Caki2 (cell line): ENCODE results near the gene SDC4. TPM values are rescaled to one million over a fixed set of nuclear protein-coding genes. Genes with fewer than 3 reads are reported as not detected.

Experiments
- DNase-seq: peaks from one replicate; pipeline ENCODE4 v3.0.0-alpha.2; 2015; ENCODE audit warnings: low read depth
- in situ Hi-C: cut with HindIII; loops from 2 replicates; pipeline ENCODE4 v1.10.0; 2016; ENCODE audit warnings: low sequenced_read_pairs, low pct_unique_long_range_greater_than_20kb, mixed read lengths
- total RNA-seq: library from RNA; depleted of rRNA; stranded (reverse); fragments of >200 nt; shearing (Covaris generic); gene quantifications from 2 replicates; pipeline ENCODE4 v1.2.3, GENCODE V29; 2014; ENCODE audit warnings: low replicate concordance

Gene SDC4
- total RNA-seq, 1 experiment from 2014 or later: 111 TPM

DNA sequence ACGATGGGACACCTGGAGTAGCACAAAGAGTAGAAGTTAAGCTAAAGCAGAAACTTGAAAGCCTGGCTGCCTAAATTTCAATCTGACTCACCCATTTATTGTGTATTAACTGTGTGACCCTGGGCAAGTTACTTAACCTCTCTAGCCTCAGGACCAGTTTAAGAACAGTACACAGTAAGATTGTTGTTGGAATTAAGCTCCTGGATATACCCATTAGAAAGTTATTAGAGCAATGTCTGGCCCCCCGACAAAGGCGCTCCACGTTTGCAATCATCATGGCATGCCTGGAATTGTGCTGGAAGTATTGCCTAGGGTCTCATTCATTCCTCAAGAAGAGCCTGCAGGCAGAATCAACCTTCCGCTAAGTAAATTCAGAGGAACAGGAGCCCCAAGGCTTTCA lies 1.4 kb downstream of the SDC4 start:
- in situ Hi-C loops: no loop called here
- DNase-seq: no peak

DNA sequence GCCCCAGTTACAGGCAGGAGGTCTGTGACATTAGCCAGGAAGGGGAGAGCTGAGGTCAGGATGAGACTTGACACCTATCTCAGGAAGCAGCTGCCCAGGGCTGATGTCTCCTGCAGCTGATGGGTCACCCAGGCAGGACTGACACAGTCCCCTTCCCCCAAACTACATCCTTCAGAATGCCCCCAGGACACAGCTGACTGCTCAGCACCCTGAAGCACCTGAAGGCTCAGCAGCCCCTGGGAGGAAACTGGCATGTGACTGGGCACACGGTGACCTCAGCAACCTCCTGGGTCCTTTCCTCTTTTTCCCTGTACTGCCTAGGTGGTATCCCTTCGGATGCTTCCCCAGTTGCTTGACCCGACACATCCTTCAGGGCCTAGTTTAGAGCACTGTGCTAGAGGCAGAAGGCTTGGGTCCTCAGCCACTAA lies 1.9 kb downstream of the SDC4 start:
- in situ Hi-C loops: no loop called here
- no peak for DNase-seq

DNA sequence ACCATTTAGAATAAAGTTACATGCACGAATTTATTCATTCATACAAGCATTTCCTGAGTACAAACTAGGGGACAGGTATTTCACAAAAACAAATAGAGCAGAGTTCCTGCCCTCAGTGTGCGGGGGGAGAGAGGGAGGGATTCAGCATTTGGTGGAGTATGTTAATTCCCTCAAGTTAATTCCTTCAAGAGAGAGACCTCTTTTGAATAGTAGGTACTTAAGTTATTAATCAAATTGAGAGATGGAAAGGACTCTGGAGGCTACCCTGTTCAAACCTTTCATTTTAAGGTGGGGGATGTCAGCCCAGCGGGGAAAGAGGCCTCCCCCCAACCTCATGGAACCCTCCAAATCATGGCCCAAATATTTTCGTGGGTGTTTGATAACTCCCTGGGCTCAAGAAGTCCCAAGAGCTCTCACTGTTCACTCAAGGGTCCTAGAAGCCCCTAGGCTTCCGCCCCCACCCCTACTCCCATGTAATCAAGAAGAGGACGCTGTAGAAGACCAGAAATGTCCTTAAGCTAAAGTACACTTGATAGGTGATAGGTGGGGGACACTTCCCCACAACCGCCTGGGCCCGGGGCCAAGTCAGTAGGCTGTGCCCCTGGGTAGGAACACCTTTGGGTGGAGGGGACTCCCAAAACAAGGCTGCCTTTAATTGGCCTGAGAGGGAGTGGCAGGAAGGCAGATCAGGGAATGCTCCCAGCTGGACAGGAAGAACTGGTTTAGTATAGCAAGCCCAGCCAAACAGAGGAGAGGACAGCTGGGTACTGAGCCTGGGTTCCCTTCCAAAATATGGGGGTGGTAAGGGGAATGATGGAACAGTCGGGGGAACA lies 2.9 kb downstream of the SDC4 start:
- in situ Hi-C loops: no loop called here
- DNase-seq: no peak

DNA sequence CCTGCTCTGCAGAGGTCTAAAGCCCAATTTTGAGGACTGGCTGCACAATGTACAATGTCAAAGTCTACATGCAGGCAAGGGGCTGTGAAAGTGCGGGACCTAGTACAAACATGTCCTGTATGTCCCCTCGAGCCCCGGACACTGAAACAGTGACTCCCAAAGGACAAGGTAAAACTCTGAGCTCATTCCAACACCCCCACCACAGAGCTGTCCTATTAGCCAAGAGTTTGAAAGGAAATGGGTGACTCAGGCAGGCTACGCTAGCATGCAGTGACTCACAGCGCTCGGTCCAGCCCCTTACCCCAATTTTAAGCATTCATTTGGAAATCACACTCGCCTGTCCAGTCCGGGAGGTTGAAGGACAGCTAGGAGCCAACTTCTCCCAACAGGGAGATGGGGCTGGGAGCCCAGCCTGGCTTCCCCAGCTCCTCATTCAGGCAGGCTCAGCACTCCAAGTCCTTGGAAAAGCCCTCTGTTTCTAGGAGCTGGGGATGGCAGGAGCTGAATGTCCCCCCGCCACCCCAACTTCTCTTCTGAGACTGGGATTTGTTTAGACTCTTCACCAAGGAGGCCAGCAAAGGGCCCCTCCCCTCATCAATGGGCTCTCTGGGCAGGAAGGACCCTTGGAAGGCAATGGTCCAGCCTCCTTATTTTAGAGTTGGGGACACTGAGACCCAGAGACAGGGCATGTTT lies 3.9 kb downstream of the SDC4 start:
- peak; percentile 76 for DNase-seq

DNA sequence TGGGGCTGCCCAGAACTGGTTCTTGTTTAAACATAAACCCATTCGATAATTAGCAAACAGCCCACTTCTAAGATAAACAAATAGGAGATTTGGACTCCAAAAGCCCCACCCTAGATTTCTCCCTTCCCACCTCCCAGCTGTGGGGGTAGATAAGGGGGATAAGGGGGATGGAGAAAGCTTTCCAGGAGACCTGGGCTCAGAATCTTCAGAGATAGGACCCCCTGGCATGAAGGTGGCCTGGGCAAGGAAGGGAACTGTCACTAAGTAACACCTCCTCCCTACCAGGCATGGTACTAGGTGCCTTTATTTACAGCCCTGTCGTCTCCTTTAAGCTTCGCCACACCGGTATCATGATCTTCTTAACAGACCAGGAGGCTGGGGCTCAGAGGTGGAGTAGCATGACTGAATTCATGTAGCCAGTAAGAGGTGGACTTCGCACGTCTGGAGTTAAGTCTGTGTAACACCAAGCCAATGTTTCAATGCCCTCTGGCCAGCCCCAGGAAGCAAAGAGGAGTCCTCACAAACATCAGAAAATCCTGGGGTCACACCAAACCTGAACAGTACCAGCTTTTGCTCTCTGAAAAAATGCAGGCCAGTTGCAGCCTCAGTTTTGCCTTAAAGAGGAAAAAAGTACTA lies 4.6 kb downstream of the SDC4 start:
- no peak for DNase-seq
- in situ Hi-C loops: no loop called here

More for the DNA sequence above, 3.9 kb downstream of the SDC4 start:
- in situ Hi-C loops: no loop called here

DNA sequence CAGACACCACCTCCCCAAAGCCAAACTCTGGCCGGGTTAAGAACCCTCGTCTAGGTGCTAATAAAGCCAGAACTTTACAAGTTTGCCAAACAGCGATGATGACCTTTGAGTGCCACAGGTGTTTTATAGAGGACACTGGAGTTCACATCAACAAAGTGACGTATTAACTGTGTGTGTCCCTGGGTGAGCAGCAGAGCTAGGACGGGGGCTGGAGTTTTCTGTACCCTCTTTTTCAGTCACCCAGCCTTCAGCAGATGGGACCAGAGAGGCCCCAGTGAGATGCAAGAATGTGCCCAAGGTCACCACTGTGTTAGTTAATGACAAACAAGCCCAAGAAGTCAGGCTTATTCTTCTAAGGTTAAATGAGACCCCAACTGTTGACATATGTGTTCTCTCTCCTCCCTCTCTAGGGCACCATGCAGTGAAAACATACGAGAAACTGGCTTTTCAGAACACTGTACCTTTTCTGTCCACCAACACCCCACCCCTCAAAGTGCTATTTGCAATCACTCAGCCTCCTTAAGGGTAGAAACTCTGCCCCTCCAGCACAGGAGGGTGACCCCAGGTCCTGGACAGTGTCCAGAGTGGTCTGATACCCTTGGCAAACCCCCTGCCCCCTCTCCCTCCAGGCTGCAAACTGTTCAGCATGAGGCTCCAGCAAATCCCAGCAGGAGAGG lies 5.2 kb downstream of the SDC4 start:
- no peak for DNase-seq

DNA sequence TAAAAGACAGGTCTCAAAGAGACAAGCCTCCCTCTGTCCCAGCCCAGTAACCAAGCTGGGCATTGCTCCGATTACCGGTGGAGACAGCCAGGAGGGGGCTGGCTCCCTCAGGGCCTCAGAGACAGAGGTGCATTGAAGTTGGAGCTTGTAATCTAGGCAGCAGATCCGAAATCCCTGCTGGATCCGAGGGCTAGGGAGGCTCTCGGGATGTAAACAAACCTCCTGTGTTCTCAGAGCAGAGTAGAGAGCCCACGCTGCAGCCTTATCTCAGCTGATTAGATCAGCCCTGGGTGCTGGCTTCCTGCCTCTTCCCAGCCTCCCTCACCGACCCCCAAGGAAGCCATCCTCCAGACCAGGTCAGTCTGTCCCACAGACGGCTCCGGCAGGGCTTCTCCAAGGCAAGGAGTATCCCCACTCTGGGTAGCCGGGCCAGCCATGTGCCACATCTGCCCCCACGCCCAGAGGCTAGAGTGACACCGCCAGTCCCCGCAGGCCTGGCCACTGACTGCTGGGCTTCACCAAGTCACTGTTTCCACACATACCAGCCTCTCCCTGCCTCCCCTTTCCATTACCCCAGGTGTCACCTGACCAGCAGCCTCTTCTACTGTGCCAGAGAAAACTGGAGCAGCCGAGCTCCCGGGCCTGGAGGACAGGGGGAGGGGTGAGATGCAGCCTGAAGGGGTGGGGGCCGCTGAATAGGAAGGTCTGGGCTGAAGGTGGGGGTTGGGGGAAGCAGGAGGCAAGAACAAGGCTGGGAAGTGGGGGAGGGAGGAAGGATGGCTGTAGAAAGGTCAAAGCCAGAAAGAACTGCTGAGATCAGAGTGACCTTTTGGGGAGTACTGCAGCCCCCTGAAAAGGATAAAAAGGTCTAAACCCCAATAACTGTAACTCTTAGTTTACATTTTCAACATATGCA lies 6.0 kb downstream of the SDC4 start:
- in situ Hi-C loops: no loop called here
- peak; percentile 73 for DNase-seq

More for the DNA sequence above, 5.2 kb downstream of the SDC4 start:
- in situ Hi-C loops: no loop called here

DNA sequence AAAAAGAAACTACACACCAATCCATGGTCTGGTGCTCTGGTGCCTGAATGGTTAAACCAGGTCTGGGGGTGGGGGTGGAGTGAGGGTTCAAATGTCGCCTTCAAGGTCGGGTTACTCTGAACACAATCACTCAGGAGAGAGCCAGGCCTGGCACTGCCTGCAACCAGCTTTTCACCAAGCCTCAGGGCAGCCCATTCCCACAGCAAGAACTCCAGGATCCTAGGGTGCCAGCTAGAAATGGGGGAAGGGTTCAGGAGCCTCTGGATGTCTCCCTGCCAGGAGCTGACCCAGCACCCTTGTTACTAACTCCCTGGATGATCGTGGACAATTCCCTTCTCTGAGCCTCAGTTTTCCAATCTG lies 6.7 kb downstream of the SDC4 start:
- in situ Hi-C loops: no loop called here
- no peak for DNase-seq

DNA sequence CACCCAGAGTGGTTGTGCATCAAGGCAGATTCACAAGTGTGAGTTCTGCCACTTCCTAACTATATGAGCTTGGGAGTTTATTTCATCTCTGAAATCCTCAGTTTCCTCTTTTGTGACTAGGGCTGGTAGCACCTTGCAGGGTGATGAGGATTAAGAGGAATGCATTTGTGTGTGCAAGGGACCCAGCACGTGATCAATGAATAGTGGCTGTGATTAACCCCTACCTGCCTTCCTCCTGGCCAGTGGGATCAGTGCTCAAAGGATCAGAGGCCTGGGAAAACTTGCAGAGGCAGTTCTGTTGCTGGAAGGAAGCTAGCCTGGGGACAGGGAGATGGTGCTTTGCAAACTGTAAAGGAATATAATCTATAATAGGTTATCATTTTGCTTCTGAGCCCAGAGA lies 7.3 kb downstream of the SDC4 start:
- in situ Hi-C loops: no loop called here
- no peak for DNase-seq

DNA sequence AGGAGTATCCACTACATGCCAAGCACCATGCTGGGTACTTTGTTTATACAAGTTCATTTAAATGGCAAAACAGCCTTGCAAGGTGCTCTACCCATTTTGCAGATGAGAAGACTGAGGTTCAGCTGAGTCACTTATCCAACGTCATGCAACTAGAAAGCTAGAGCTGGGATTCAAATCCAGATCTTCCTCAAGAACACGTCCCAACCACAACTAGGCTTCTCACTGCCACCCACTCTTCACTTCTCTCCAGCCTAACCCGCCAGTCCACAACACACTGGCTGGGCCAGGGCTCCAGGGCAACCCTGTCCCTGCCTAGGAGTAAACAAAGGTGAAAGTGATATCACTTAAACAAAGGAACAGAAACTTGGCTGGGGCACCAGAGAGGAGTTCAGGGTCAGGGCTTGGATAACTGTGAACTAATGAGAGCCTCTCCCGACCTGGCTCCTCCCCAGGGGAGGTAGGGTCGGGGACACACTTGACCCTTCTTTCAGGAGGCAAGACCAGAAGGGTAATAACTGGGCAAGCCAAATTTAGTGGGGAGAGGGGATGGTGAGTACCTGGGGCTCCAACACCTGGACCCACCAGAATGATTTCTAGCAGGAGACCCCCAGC lies 7.9 kb downstream of the SDC4 start:
- no peak for DNase-seq
- in situ Hi-C loops: no loop called here

DNA sequence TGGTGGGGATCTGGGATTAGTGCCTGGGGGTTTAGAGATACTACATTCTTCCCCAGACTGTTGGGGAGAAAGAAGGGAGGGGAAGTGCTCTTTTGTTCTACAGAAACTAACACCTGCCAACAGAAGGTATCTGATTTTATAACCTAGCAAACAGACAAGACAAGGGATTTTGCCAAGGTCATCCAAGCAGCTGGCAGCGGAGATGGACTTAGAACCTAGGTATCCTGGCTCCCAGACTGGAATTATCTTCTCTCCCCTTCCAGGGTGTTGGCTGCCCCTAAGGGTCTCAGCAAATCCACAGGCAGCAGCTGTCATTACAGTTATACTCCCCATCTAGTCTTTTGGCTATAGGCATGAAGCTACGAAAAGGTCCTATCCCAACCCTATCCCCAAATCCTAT lies 8.4 kb downstream of the SDC4 start:
- in situ Hi-C loops: no loop called here
- DNase-seq: no peak

DNA sequence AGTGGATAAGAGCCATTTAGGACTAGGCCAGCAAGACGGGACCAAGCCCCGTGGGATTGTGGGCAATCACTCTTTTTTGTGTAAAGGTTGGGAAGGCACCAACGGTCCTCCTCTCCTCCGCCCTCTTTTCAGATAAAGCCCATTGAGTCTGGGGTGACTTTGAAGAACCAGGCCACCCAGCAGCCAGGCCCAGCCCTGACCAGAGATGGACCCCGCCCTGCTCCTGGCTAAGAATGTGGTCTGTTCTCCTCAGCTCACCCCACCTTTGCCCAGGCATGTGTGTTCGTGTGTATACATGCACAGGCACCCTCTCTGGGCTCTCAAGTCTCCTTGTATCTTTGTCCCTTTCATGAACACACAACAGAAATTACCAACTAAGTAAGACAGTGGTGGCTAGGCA lies 9.1 kb downstream of the SDC4 start:
- DNase-seq: no peak
- in situ Hi-C loops: no loop called here

DNA sequence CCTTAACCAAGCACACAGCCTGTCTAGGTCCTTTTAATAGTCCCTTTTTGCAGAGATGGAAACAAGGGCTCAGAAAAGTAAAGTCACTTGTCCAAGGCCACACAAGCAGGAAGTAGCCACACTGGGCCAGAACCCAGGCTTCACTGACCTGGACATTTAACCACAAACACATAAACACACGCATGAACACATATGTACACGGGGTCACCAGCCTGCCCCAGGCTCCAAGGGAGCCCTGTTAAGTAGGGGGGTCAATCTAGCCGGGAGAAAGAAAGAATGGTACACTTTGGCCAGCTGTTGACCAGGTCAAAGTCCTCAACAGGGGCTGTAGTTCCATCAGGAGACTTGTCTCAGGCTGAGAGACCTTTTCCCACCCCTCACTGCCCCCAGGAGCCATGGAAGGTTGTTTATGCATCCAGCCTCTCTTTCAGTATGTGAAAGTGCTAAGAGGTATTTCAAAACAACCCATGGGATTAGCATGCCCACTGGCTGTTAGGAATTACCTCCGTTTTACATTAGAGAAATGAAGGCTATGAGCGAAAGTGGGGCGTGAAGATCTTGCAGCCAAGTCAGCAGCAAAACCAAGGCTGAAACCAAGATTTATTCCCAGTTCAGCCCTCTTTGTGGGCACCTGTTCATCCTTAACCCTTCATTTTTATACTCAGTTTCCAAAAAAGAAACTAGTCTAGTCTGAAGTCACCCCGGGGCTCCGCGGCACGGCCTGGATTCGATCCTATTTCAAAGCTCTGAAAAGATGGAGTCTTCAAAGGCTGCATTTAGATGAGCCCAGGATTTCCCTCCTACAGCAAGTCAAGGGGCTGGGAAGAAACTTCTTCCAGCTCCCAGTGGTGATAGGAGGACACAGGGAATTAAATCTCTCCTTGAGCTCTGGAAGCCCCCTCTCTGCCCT lies 9.8 kb downstream of the SDC4 start:
- DNase-seq: no peak
- in situ Hi-C loops: no loop called here

DNA sequence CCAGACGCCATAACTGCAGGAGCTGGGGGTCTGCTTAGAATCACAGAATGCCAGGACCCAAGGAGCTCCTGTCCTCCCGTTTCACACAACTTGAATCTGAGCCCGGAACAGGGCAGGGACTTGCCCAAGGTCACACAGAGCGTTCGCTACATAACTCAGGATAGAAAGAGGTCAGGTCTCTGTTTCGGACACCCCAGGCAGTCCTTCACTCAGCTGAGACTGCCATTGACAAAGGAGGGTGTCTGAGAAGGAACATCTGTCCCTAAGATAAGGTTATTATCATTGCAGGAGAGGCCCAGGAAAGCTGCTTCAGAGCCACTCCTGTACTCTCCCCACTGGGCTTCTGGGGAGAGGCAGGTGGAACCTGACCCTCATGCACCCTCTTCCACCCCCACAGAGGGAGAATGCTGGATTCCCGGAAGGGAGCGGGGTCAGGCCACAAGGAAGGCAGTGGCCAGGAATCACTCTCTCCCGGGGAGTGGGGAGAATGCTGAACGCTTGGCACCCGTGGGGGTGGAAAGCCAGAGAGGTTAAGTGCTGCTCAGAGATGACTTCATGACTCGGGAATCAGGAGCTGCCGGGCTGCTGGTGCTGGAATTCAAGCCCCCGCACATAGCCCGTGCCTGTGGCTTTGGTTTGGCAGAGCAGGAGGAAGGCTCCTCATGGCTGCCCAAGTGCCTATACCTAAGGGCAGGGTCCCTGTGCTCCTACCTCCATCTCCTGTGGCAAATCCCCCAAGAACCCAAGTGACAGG lies 10.7 kb downstream of the SDC4 start:
- in situ Hi-C loops: no loop called here
- DNase-seq: peak; percentile 78

DNA sequence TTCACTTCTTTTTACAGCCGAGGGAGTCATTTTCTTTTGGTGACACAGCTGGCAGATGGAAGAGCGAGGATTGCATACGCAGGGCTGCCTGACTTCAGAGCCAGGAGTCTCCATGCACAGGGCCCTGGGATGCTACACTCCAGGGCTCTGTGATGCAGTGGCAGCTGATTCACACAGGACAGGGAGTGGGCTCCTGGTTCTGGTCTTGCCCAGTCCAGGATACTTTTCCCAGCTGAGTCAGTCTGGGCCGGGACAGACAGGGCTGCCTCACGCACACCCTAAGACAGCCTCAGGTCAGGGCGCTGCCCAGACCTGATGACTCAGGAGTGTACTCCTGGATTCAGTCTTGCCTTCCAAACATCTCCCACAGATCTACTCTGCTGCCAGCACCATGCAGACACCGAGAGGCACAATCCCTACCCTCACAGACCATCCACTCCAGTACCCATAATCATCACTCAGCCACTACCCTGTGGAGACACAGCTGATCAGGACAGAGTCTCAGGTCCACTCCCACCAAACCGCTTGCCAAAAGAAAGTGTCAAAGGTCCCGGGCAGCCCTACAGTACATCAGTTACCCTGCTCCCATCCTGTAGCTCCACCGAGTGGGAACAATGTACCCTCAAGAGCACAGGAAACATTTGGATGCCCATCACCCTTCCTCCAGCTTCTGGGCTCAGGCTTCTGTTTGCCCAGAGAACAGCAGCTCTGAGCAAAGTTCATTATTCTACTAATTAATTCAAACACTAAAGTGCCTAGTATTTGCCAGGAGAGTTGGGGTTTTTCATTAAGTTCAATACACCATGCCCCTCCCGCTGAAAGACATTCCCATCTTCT lies 11.5 kb downstream of the SDC4 start:
- DNase-seq: peak; percentile 83

More for the DNA sequence above, 11.5 kb downstream of the SDC4 start:
- in situ Hi-C loops: no loop called here
